NCI-H1105 (cell line): Measurements from ENCODE around the gene HAPLN3.
"Not testable (repeated sequence)": the region's sequence is repeated elsewhere in the genome, so short reads cannot be mapped to it uniquely, and the experiment has no call there.

ENCODE experiments used
- DNase-seq: peaks from one replicate; lab custom pipeline; 2025; lab: John Stamatoyannopoulos, UW

Gene HAPLN3, protein sequence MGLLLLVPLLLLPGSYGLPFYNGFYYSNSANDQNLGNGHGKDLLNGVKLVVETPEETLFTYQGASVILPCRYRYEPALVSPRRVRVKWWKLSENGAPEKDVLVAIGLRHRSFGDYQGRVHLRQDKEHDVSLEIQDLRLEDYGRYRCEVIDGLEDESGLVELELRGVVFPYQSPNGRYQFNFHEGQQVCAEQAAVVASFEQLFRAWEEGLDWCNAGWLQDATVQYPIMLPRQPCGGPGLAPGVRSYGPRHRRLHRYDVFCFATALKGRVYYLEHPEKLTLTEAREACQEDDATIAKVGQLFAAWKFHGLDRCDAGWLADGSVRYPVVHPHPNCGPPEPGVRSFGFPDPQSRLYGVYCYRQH

GRCh38 chr15:88894819-88895767 lies at the start of gene HAPLN3:
TSS of gene HAPLN3 (minus strand) at chr15:88895544. CDS start at chr15:88887298, 8,246 bp downstream.
- DNase-seq: no peak

DNA sequence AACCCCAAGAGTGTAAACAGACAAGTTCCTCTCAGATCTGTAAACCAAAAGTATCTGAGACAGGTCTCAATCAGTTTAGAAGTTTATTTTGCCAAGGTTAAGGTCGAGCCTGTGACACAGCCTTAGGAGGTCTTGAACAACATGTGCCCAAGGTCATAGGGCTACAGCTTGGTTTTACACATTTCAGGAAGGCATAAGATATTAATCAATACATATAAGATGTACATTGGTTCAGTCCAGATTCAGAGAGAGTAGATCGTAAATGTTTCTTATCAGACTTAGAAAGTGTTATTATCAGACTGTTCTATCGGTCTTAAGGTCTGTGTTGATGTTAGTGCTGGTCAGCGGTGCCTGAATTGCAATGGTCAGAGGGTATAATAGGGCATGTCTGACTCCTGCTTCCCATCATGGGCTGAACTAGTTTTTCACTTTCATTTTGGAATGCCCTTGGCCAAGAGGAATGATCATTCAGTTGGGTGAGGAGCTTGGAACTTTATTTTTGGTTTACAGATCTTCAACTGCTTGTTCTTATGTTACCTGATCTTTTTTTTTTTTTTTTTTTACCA lies 44.8 kb upstream of the HAPLN3 start:
- DNase-seq: no peak

- no peak for DNase-seq
Measured at GRCh38 chr15:88939486-88939806, 44.1 kb upstream of the HAPLN3 start.

DNA sequence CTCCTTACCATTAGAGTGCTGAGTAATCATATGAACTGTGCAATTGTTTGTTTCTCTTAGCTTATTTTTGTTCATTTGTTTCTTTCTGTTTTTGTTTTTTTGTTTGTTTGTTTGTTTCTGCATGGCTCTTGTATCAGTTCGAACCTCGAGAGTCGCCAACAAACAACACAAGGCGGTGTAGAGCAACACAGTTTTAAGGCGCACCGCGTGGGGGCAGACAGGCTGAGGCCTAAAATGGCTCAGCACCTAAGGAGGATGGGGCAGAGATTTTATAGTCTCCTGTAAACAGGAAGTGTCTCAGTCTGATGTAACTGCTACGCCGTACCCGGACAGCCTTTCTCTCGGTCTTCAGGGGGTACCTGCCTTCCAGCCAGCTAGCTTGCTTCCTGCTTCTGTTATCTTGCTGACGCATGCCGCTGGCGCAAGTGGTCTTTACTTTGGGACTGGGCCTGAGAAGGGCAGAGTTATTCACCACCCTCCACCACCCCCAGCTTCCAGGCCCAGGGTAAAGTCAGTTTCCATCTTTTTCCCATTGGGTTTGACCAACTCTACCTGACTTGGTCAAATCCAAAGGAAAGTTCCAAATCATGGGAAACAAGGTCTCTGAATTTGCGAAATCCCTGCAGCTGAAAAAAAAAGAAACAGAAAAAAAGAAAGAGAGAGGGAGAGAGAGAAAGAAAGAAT lies 43.6 kb upstream of the HAPLN3 start:
- DNase-seq: no peak

- not testable (repeated sequence) for DNase-seq
Measured at GRCh38 chr15:88934449-88934848, 39.1 kb upstream of the HAPLN3 start.

DNA sequence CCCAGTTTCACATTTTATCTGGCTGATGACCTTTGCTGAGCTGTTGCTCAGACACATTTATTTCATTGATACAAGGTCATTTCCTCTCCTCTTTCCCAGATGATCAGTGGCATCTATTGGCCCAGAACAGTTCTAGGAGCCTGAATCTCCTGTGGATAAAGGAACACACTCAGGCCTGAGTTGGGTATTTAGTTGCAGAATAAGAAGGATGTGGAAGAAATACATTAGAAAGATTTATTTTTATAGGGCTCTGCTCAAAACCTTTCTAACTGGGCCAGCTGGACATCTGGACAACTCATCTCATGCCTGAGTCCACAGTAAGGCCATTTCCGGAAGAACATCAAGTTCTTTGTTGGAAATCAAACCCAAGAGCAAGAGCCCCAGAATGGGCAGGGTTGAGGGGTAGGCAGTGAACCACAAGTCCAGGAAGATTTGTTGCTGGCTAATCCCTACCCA lies 37.6 kb upstream of the HAPLN3 start:
- no peak for DNase-seq

DNA sequence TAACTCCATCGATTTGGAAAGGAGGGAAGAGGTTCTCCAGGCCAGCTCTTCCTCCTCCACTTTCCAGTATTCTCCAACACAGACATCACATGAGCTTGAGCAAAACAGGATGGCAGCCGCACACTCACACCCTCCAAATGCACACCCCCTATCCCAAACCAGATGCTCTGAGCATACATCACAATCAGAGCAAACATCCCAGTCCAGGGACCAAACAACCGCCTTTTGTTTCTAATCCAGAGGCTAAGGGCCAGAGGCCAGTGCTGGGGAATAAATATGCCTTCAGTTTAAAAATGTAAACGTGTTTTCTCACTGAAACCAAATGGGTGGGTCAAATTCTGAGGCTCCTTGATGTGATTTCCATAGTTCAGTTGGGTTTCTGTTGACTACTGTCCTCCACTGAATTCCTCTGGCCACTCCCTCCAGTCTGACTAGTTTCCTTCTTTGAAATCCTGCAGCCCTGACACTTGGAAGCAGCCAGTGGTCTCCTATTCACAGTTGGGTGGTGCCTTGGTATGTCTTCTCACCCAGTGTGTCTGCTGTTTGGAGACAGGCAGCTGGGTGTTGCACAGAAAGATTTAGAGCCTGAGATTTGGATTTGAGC lies 37.0 kb upstream of the HAPLN3 start:
- no peak for DNase-seq

GRCh38 chr15:88930579-88930978 lies 35.2 kb upstream of the HAPLN3 start:
- DNase-seq: no peak

DNA sequence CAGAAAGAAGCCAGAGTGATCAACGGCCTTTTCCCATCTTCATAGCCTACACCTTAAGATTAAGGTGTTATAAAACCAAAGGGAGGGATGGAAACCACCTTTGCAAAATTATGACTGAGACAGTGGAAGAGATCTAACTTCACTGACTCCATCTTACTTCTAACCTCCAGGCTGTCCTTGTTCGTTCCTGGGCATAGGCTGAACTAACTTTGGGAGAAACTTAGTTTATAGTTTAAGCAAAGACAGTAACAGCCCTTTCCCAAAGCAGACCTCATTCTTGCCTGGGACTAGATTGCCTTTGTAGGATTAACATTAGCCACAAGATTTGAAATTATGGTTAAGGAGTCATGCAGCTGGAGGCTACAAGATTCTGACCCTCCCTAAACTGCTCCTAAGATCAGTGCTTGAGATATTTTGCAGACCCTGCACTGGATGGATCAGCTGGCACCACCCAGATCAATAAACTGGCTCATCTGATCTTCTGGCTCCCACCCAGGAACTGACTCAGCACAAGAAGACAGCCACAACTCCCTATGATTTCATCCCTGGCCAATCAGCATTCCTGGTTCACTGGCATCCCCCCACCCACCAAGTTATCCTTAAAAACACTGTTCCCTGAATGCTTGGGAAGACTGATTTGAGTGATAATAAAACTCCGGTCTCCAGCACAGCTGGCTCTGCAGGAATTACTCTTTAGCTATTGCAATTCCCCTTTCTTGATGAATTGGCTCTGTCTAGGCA lies 34.2 kb upstream of the HAPLN3 start:
- not testable (repeated sequence) for DNase-seq

DNA sequence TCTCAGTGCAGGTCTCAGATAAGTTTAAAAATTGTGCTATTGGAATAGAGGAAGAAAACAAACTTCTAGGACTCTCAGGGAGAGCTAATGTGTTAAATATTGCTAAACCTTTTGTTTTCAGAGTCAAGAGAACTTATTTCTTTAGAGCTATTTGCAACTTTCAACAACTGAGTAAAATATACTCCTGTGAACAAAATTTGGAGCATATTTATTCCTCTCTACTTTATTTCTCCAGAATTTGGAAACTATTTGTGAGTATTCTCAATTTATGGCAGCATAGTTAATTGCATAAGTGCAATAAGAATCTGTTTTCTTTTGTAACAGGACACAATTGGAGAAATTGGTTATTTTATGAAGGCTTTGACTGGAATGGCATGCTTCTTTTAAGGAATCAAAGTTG lies 32.8 kb upstream of the HAPLN3 start:
- not testable (repeated sequence) for DNase-seq

DNA sequence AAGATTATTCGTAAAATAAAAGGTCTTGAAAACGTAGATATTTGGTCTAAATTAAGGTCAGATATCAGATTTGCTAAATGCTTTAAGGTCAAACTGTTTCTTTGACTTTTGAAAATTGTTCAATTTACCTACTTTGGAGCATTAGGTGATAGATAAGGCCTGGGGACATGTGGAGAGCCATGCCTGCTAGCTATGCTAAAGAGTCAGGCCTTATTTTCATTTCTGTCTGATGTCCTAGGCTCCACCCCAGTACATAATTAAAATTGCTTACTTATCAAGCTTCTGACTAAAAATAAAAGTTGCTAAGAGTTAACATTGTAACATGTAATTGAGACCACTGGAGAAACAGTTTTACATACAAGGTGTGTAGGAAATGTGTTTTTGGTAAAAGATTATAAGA lies 30.3 kb upstream of the HAPLN3 start:
- DNase-seq: not testable (repeated sequence)

- DNase-seq: not testable (repeated sequence)
Measured at GRCh38 chr15:88920892-88921435, 25.6 kb upstream of the HAPLN3 start.

DNA sequence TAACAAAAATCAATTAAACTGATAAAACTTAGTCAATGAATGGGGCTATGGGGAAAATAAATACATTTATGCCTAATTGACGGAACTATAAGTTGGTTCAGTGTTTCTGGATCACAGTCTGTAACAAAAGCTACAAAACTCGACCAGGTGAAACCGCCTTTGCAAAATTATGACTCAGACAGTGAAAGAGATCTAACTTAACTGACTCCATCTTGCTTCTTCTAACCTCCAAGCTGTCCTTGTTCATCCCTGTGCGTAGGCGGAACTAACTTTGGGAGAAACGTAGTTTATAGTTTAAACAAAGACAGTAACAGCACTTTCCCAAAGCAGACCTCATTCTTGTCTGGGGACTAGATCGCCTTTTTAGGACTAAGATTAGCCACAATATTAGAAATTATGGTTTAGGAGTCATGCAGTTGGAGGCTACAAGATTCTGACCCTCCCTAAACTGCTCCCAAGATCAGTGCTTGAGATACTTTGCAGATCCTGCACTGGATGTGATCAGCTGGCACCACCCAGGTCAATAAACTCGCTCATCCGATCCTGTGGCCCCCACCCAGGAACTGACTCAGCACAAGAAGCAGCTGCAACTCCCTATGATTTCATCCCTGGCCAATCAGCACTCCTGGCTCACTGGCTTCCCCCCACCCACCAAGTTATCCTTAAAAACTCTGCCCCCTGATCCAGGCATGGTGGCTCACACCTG lies 25.0 kb upstream of the HAPLN3 start:
- DNase-seq: no peak

DNA sequence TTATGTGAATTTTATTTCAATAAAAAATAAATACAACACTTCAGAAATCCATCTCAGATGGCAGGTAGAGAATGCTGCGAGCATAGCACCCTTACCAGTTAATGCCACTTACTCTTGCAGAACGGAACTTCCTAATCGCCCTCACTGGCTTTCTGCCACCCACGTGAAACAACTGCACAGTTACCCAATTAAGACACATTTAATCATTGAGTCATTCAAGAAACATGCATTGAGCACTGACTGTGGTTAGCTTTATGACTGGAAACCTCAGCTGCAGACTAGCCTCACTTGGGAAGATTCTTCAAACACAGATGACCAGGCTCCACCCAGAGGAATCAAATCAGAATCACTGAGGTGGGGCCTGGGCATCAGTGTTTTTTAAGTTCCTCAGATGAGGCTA lies 23.4 kb upstream of the HAPLN3 start:
- peak; percentile 15 for DNase-seq

DNA sequence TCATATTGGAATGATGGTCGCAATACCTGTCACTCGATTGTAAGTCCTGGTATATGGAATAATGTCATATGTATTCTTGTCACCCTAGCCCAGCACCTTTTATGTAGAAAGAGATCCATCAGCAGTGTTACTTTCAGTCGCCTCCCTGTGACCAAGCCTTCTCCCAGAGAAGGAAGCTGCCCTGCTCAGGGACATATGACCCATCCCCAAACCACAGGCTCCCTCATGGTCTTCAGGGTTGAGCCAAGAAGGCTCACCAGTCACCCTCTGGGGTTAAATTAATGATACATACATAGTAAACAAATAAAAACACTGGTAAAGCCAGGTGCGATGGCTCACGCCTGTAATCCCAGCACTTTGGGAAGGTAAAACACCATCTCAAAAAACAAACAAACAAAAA lies 22.4 kb upstream of the HAPLN3 start:
- DNase-seq: no peak

GRCh38 chr15:88915354-88915753 lies 20.0 kb upstream of the HAPLN3 start:
- DNase-seq: no peak

DNA sequence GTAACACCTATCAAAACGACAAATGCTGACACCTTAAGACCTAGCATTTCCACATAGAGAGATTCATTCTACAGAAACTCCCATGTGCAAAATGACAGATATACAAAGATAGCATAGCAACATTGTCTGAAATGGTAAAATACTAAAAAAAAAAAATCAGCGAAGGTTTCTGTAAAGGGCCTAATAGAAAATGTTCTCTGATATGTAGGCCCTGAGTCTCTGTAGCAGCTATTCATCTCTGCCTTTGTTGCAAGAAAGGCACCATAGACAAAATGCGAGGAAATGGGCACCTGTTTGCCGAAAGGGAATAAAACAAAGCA lies 18.5 kb upstream of the HAPLN3 start:
- no peak for DNase-seq

GRCh38 chr15:88913017-88913849 lies 17.9 kb upstream of the HAPLN3 start, which contains the start of gene MFGE8:
TSS of gene MFGE8 (minus strand) at chr15:88913379. CDS start at chr15:88913319, 60 bp downstream.
- peak; percentile 65 for DNase-seq

- DNase-seq: no peak
Measured at GRCh38 chr15:88912500-88912921, 17.2 kb upstream of the HAPLN3 start.
